Left ventricle myocardium superior (tissue), 1 donor: Measurements from ENCODE around the gene FAM174C. TPM values are rescaled to one million over a fixed set of nuclear protein-coding genes. Genes with fewer than 3 reads are reported as not detected.

ENCODE experiments used
- ATAC-seq: fragments of 200-7000 bp; cut with Tn5 transposase; one replicate; pipeline ENCODE4 v1.9.1; 2020; ENCODE audit warnings: mild to moderate bottlenecking, moderate library complexity
- DNase-seq: peaks from one replicate; pipeline ENCODE4 v3.0.0-alpha.2; 2020
- intact Hi-C: fragments of 100-400 bp; cut with micrococcal nuclease; formaldehyde crosslinking; loops from one replicate; pipeline ENCODE4 v1.11.0; 2022
- long read RNA-seq: library from polyadenylated mRNA; unstranded; transcript quantifications from one replicate; pipeline ENCODE4 v2.0.0, GENCODE V29; 2021
- total RNA-seq: library from RNA; stranded (reverse); fragmentation: NEBNext Ultra II Directional; extraction: Animal tissue kit (Norgen Biotek cat#: 25700); gene quantifications from one replicate; pipeline ENCODE4 v1.2.1, GENCODE V29; 2021
- donor health status: DM: no; HTN: yes; CAD: no; lungs with severe emphysema.

FAM174C gene
- 13.1 TPM for total RNA-seq
- long read RNA-seq, transcript C19orf24-201 (3 exons, 983 nt) = major isoform, 14 of 17 reads
- long read RNA-seq, partial matches to known transcripts = 2 of 17 reads
- long read RNA-seq, other reads (novel, unspliced or antisense) = 1 of 17 reads

DNA sequence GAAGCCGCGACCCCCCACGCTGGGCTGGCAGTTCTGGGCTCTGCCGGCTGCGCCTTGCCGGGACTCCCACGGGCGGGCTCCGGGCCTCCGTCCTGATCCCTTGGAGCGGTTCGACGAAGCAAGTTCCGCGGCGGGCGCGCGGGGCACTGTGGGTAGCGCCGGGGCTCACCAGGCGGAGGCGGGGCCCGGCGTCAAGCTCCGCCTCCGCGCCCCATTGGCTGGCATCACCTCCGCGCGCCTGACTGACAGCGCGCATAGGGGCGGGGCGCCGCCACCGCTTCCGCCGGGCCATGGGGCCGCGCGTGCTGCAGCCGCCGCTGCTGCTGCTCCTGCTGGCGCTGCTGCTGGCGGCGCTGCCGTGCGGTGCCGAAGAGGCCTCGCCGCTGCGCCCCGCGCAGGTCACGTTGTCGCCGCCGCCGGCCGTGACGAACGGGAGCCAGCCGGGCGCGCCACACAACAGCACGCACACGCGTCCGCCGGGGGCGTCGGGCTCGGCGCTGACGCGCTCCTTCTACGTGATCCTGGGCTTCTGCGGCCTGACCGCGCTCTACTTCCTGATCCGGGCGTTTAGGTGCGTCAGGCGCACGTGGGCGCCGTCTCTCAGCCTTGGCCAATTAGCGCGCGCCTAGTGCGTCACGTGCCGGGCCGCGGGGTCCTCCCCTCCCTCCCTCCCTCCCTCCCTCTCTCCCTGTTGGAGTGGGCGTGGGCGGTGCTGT is at the start of gene FAM174C:
Gene FAM174C, plus strand, starts transcription at position 271 of the 716 bp plus-strand sequence. Its CDS starts 20 bp downstream, at position 291.
- intact Hi-C loops = no loop called here
- peak; percentile 97 for DNase-seq
- ATAC-seq = peak; percentile 81

DNA sequence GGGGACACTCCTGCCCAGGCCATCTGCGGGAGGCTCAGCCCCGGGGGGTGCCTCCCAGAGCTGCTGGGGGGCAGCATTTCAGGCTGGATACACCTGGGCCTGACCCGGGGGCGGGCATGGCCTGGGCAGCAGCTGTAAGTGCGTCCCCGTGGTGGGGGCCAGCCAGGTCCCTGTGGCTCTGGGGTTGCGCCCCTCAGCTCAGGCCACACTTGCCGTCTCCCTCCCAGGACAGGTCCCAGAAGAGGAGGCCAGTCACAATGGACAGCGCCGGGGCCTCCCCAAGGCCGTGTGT is 49.2 kb upstream of the FAM174C start:
- intact Hi-C loops = no loop called here

DNA sequence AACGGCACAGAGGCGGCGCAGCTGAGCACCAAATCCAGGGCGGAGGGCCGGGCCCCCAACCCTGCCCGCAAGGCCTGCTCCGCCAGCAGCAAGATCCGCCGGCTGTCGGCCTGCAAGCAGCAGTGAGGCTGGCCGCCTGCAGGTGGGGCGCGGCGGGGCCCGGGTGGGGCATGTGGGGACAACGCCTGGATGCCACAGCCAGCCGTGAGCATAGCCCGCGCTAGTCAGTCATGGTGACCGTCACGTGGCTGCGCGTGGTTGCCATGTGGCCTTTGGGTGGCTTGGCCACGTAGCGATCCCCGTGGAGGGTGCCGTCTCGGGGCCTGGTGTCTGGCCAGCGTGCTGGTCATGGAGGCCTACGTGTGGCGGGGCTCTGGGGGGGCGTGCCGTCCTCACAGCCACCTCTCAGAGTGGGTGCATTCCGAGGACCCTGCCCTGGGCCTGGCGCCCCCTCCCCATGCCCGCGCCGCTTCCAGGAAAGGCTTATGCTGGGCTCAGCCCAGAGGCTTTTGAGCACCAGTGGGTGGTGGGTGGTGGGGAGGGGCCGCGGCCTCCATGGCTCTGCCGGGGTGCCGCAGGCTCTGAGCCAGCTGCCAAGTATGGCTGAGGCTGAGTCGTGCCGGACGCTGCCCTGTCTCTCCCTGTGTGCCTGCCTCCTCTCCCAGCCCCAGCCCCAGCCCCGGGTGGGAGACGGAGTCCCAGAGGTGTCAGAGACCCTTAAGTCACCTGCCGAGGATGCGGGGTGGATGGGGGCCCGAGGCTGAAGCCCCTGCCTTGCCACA is 48.6 kb upstream of the FAM174C start:
- DNase-seq (no peak), ATAC-seq (no peak)
- intact Hi-C loops = no loop called here

More for the DNA sequence above, 49.2 kb upstream of the FAM174C start:
- DNase-seq = no peak
- no peak for ATAC-seq

DNA sequence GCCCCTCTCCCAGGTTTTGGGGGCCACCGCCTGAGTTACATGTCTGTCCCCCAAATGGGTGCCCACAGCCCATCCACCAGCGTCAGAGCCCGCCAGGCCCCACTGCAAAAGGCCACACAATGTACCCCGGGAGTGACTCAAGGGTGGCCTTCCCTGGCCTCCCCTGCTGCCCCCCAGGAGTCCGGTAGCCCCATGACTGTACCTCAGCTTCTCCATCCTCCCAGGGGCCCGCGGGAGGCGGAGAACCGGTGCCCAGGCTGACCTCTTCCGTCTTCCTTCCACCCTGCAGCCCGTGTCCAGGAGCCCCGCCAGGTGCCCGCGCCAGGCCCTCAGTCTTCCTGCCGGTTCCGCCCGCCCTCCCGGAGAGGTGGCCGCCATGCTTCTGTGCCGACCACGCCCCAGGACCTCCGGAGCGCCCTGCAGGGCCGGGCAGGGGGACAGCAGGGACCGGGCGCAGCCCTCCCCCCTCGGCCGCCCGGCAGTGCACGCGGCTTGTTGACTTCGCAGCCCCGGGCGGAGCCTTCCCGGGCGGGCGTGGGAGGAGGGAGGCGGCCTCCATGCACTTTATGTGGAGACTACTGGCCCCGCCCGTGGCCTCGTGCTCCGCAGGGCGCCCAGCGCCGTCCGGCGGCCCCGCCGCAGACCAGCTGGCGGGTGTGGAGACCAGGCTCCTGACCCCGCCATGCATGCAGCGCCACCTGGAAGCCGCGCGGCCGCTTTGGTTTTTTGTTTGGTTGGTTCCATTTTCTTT is 47.9 kb upstream of the FAM174C start:
- DNase-seq (no peak), ATAC-seq (no peak)
- intact Hi-C loops = no loop called here

DNA sequence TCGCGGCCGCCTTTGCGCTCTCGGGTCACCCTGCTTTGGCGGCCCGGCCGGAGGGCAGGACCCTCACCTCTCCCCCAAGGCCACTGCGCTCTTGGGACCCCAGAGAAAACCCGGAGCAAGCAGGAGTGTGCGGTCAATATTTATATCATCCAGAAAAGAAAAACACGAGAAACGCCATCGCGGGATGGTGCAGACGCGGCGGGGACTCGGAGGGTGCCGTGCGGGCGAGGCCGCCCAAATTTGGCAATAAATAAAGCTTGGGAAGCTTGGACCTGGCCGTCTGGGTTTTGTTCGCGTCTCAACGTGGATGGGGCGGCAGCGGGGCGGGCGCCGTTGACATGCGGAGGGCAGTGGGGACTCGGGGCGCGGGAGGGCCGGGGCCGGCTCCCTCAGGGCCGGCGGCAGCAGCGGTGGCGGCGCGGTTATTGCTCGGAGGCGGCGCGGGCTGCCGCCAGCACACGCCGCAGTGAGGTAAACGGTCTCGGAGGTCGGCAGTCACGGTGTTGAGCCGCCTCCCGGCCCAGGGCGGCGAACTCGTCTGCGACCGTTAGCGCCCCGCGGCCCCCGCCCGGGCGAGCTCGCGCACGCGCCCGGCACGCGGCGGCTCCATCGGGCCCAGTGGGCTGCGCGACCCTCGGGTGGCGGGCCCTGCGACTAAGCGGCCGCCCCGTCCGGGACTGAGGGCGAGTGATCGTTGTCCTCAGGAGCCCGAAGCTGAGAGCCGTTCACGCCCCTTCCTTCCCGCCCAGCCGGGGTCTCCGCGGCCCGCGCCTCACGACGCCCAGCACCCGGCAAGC is 47.0 kb upstream of the FAM174C start:
- intact Hi-C loops = no loop called here
- ATAC-seq = no peak
- no peak for DNase-seq

DNA sequence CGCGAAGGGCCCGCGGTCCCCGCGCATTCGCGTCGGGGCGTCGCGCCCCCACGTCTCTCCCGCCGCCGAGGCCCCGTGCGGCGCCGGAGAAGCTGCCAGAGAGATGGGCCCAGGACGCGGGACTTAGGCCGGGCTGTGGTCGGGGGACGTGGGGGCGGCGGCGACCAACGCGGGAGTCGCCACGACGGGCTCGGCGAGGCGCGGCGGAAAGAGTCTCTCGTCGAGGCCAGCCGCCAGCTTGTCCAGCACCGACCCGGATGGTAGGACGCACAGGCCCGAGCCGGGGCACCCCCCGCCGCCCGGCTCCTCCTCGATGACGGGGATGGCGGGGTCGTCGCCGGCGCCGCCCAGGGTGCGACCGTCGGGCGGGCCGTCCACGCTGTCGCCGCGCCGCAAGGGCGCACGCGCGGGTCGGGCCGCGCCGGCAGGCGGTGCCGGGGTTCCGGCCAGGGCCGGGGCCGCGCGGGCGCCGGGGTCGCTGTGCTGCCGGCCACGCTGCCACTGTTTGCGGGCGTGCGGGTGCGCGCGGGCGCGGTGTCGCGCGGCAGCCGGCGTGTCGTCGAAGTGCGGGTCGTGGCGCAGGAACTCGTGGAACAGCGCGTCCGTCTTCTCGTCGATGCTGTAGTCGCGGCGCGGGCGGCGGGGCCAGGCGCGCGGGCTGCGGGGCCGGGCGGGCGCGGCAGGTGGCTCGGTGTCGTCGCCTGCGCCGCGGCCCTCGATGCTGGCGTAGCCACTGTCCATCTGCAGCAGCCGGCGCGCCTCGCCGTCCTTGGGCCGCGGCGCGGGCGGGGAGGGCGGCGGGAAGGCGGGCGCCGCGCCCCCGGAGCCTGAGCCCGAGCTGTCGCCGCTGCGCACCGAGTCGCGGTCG is 46.0 kb upstream of the FAM174C start:
- no peak for ATAC-seq
- intact Hi-C loops = no loop called here

DNA sequence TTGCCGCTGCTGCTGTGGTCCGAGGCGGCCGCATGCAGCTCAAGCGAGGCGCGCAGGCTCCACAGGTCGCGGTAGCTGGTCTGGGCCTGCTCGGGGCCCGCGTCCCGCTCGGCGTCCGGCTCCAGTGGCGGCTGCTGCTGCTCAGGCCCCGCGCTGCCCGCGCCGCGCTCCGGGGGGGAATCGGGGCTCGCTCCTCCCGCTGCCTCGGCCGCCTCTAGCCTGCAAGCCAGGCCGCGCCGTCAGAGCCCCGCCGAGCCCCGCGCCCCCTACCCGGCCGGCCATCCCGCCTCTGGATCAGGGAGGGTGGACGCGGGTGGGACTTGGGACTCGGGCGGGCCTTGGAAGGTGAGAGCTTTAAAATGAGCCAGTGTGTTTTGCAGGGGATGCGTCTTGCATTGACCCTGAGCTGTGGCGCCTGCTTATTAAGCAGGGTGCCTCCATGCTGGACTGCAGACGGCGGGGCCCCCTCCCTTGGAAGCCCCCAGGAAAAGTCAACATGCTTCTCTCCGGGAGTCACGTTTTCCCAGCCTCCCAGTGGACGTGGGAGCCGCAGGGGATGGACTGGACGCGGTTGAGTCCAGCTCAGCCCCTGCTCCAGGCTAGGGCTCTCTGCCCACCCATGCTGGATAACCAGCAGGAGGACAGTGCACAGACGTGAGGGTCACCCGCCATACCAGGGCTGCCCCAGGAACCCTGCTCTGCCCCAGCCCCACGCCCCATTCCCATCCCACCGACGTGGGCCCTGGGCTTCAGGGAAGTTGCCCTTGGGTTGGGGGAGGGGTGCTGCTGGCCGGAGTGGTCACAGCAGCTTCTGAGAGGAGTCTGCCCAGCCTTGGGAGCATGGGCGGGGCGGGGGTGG is 45.2 kb upstream of the FAM174C start:
- no peak for DNase-seq
- intact Hi-C loops = no loop called here
- no peak for ATAC-seq

More for the DNA sequence above, 46.0 kb upstream of the FAM174C start:
- no peak for DNase-seq

DNA sequence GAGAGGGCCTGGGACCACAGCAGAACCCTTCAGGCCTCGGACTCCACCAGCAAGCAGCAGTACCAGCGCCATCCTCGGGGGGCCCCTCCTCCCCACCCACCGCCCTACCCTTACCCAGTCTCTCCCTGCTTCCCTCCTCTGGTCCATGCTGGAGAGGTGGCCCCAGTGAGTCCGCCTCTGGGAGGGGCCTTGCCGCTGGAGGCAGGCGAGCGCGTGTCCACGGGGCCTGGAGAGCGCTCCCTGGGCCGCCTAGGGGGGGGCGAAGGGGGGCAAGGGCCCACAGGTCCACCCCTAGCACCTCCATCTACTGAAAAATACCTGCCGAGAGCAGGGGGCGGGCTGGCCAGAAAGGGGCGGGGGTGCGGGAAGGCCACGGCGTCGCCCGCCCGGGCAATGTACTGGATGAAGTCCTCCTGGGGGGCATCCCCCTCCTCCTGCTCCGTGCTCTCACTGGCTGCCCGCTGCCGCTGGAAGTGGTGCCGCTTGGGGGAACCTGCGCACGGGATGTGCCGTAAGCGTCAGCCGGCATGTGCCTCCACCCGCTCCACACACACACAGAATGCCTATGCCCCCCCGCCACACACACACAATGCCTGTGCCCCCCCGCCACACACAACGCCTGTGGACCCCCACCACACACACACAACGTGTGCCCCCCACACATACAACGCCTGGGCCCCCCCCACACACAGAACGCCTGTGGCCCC is 44.4 kb upstream of the FAM174C start:
- no peak for DNase-seq
- intact Hi-C loops = no loop called here
- no peak for ATAC-seq

DNA sequence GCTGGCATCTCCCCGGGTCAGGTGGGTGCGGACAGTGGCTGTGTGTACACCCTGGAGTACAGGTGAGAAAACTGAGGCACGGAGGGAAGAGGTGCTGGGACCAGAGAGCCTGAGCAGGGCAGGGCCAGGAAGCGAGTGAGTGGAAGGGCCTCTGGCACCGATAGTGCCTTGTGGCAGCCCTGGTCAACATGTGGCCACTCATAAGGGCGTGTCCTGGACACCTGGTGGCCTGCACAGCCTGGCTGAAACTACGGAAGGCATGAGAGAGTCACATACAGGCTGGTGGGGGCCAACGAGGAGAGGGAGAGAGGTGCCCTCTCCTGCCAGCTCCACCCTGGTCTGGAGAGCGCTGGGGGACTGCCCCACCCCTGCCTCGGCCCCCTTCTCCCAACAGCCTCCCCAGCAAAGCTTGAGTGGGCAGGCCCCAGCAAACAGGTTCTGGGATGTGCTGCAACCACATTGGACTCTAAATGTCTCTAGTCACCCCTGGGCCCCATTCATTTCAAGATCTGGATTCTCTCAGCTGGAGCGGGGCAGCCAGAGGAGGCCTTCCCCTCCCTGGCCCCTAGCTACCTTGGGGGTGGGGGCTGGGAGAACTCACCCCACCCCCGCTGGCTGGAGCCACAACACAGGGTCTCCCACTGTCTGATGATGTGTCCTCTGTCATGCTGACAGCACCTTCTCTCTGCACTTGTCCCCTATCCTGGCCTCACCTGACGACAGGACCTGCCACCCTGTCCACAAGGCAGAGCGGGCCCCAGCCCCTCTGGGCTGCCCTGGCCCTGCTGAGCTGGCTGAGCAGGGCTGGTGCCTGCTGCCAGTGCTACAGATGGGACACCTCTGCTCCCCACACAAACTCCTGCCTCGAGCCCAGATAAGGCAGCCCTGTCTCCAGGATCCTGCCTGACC is 43.3 kb upstream of the FAM174C start:
- intact Hi-C loops = no loop called here
- ATAC-seq = peak; percentile 17

DNA sequence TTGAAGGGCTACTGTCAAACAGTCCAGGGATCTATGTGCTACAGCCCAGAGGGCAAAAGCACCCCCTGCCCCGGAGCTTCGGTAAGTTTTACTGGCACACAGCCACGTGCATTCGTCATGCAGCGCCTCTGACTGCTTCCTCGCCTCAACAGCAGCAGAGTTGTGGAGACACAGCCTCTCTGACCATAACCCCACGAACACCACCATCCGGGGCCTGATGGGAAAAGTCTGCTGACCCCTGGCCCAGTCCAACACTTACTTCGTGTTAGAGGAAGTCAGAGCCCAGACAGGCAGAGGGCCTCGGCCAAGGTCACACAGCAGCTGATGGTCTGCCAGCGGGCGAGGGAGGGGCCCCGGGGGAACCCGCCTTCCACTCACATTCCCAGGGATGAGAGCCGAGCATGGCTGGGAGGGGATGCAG is 42.7 kb upstream of the FAM174C start:
- ATAC-seq = peak; percentile 15
- intact Hi-C loops = no loop called here
- DNase-seq = peak; percentile 66

More for the DNA sequence above, 43.3 kb upstream of the FAM174C start:
- no peak for DNase-seq

DNA sequence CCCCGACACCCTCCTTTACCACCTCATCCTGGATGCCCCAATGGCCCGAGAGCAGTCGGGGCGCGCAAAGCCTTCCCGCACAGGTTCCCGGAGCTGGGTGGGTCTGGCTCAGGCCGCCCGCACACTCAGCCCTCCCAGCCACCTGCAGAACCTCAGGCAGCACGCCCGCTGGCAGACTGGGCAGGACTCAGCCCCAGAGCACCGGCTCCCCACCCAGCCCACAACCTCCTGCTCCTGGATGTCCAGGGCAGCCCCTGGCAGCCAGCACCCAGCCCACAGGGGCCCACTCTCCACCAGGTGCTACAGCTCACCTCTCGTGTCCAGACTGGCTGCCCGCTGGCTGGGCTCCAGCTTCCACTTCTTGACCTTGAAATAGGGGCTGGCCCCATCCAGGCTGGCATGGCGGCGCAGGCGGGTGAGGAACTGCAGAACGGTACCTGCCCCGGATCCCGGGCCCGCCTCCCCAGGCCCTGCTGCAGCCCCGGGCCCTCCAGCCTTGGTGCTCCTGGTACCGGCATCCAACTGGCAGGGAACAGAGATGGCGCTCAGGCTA is 42.1 kb upstream of the FAM174C start:
- ATAC-seq (no peak), DNase-seq (no peak)
- intact Hi-C loops = no loop called here

DNA sequence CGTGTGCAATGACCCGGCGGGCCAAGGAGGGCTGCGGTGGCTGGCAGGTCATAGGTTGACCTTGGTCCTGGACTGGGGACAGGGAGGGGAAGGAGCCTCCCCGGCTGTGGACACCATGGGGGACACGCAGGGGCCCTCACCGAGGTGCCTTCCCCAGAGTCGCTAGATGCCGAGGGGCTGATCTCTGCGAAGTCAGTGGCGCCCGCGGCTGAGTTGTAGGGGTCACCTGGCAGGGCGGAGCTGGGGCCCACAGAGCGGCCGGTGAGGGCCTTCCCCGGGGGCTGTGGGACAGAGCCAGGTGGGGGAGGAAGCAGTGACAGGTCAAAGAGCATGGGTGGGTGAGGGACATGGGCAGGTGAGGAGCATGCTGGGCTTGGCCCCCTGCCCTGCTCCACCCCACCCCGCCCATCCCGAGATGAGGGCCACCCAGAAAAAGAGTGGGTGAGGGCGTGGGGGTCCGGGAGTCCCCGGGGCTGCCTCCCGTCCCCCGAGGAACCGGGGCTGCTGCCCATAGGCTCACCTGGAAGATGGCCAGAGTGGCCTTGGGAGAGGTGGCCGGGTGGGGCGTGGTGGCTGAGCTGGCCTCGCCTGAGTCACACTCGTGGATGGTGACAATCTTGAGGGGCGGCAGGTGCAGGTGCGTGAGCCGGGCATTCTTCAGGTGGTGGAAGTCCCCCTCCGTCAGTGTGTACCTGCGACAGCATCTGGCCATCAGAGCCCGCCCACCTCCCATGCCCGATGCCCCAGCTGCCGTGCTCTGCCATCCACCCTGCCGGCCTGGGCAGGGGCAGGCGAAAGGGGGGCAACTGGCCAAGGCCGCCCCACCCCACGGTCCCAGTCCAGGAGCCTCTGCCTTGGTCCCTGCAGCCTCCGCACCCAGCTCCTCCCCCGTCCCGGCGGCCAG is 41.0 kb upstream of the FAM174C start:
- intact Hi-C loops = no loop called here
- ATAC-seq (no peak), DNase-seq (no peak)

DNA sequence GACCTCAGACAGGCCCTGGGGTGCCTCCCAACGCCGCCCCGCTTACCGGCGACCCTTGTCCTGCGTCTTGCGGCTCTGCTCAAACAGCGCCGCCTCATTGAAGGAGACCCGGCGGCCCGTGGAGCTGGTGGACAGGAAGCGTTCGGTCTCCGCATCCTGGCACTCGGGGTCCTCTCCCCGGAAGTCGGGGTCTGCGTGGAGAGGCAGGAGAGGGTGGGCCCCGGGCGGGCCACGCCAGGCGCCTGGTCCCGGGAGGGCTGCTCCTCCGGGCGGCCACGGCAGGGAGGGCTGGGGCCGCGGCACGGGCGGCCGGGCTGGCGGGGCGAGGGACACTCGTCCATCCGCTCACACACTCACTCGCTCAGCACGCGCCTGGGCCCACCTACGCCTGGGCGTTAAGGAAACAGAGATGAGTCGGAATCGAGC is 40.4 kb upstream of the FAM174C start:
- intact Hi-C loops = no loop called here
- no peak for DNase-seq
- no peak for ATAC-seq
